Fibroblast of lung (primary cell): ENCODE results near the gene LRMDA. TPM values are rescaled to one million over a fixed set of nuclear protein-coding genes. Genes with fewer than 3 reads are reported as not detected.
A peak's percentile ranks its signal among the peaks of the same experiment; 100 is the strongest.

Experiments used
- DNase-seq, 2 donors: peaks; one replicate each; pipeline versions ENCODE4 v3.0.0 to v3.0.0-alpha.2; 2010; ENCODE audit warnings: low read depth in 2 of 2
- H2AFZ ChIP-seq: 2 replicates; pipeline ENCODE4 v1.5.1; 2012; ENCODE audit warnings: low read length, control low read depth, inconsistent platforms
- H3K27ac ChIP-seq: 2 replicates; pipeline ENCODE4 v1.5.1; 2011; ENCODE audit warnings: low read length, control low read depth; ENCODE audit not compliant: insufficient read depth
- H3K27me3 ChIP-seq: 2 replicates; pipeline ENCODE4 v1.5.1; 2011; ENCODE audit warnings: mild to moderate bottlenecking, low read length; ENCODE audit not compliant: control insufficient read depth, insufficient read depth
- H3K36me3 ChIP-seq: 2 replicates; pipeline ENCODE4 v1.5.1; 2011; ENCODE audit warnings: low read length; ENCODE audit not compliant: control insufficient read depth, insufficient read depth
- H3K4me1 ChIP-seq: 2 replicates; pipeline ENCODE4 v1.5.1; 2011; ENCODE audit warnings: low read length; ENCODE audit not compliant: control insufficient read depth, insufficient read depth; ENCODE audit errors: extremely low read depth
- H3K4me2 ChIP-seq: 2 replicates; pipeline ENCODE4 v1.5.1; 2011; ENCODE audit warnings: low read length, control low read depth; ENCODE audit not compliant: insufficient read depth; ENCODE audit errors: extremely low read depth
- H3K4me3 ChIP-seq, 4 experiments: fragments of 200-600 bp in 1 of 4; sonication (generic) in 1 of 4; replicated peaks in 1 of 4; 2 replicates each; pipeline ENCODE4 v1.5.1; 2011 to 2016; ENCODE audit warnings: low read length in 4 of 4, low read depth in 3 of 4, mild to moderate bottlenecking in 3 of 4, control low read depth in 2 of 4, inconsistent platforms in 1 of 4, mixed read lengths in 1 of 4; ENCODE audit not compliant: insufficient read depth in 1 of 4; ENCODE audit errors: control extremely low read depth in 1 of 4
- H3K79me2 ChIP-seq: 2 replicates; pipeline ENCODE4 v1.5.1; 2012; ENCODE audit warnings: mild to moderate bottlenecking, low read length, inconsistent platforms; ENCODE audit not compliant: control insufficient read depth, insufficient read depth
- H3K9ac ChIP-seq: 2 replicates; pipeline ENCODE4 v1.5.1; 2011; ENCODE audit warnings: mild to moderate bottlenecking, low read length, control low read depth; ENCODE audit not compliant: insufficient read depth
- H3K9me3 ChIP-seq: 2 replicates; pipeline ENCODE4 v1.5.1; 2012; ENCODE audit warnings: low read depth, low read length; ENCODE audit not compliant: control insufficient read depth, insufficient read depth
- H4K20me1 ChIP-seq: 2 replicates; pipeline ENCODE4 v1.5.1; 2011; ENCODE audit warnings: low read length; ENCODE audit not compliant: control insufficient read depth, insufficient read depth; ENCODE audit errors: extremely low read depth
- EZH2 ChIP-seq: IDR thresholded peaks from 2 replicates; pipeline ENCODE4 v1.5.1; 2012; ENCODE audit warnings: low read length, control low read depth, mild to moderate bottlenecking; ENCODE audit errors: missing control alignments
- polyA plus RNA-seq, 2 donors: library from polyadenylated mRNA; depleted of rRNA in 1 of 2; stranded (reverse) in 1 of 2; unstranded in 1 of 2; fragments of >200 nt; gene quantifications; 2 replicates each; pipeline ENCODE4 v1.2.1, GENCODE V29; 2011 to 2012; ENCODE audit warnings: missing spikeins in 1 of 2
- total RNA-seq: library from RNA; depleted of rRNA; stranded (reverse); fragments of >200 nt; gene quantifications from 2 replicates; pipeline ENCODE4 v1.2.1, GENCODE V29; 2014
- TF ChIP-seq, protein P1 (sequence below), 2 donors: IDR thresholded peaks in 1 of 2; conservative IDR thresholded peaks in 1 of 2; 1 replicate in 1 of 2; 2 replicates in 1 of 2; pipeline ENCODE4 v1.5.1; 2011 to 2012; ENCODE audit warnings: low read length in 2 of 2, control low read depth in 1 of 2, inconsistent platforms in 1 of 2, low read depth in 1 of 2, mild to moderate bottlenecking in 1 of 2

LRMDA gene
- total and polyA plus RNA-seq, 2 donors (not counting 1 experiment from before 2014, with no cell fraction given) = 1.7 to 2.0 TPM

DNA sequence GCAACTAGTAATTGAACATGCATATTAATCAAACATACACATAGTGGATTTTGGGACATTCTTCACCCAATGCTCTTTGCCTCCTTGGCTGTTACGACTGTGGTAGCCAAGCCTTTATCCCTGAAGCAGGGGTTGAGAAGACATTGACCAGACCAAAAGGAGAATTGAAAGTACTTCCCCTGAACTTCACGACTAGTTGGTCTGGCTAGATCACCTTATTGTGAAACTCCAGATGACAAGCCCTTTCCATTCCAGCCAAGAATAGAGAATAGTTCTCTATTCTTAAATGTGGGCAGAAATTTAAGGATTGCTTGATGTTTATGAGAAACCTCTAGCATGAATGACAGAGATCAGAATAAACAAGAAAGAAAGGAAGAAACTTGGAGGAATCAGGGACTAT lies 97.0 kb downstream of the LRMDA start:
- no peak overlapping the region for H3K4me2 ChIP-seq
- no peak for TF ChIP-seq EZH2
- TF ChIP-seq, protein P1, sequence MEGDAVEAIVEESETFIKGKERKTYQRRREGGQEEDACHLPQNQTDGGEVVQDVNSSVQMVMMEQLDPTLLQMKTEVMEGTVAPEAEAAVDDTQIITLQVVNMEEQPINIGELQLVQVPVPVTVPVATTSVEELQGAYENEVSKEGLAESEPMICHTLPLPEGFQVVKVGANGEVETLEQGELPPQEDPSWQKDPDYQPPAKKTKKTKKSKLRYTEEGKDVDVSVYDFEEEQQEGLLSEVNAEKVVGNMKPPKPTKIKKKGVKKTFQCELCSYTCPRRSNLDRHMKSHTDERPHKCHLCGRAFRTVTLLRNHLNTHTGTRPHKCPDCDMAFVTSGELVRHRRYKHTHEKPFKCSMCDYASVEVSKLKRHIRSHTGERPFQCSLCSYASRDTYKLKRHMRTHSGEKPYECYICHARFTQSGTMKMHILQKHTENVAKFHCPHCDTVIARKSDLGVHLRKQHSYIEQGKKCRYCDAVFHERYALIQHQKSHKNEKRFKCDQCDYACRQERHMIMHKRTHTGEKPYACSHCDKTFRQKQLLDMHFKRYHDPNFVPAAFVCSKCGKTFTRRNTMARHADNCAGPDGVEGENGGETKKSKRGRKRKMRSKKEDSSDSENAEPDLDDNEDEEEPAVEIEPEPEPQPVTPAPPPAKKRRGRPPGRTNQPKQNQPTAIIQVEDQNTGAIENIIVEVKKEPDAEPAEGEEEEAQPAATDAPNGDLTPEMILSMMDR (conservative IDR thresholded peaks at IDR 0.05 in 1 of 2, IDR thresholded peaks at IDR 0.05 in 1 of 2; ENCODE audit: low read depth in 1 of 2, low read length in 2 of 2) = no peak
- no peak overlapping the region for H3K4me3 ChIP-seq
- no peaks in the 10 kb centered on the region for H3K36me3 ChIP-seq
- no peaks in the 10 kb centered on the region for H3K79me2 ChIP-seq
- no peaks in the 10 kb centered on the region for H4K20me1 ChIP-seq
- no peaks in the 10 kb centered on the region for H3K4me1 ChIP-seq
- DNase-seq = no peak
- H2AFZ ChIP-seq = no peak overlapping the region
- H3K27ac ChIP-seq = no peak overlapping the region
- H3K27me3 ChIP-seq = no peaks in the 10 kb centered on the region
- no peaks in the 10 kb centered on the region for H3K9me3 ChIP-seq
- no peak overlapping the region for H3K9ac ChIP-seq

DNA sequence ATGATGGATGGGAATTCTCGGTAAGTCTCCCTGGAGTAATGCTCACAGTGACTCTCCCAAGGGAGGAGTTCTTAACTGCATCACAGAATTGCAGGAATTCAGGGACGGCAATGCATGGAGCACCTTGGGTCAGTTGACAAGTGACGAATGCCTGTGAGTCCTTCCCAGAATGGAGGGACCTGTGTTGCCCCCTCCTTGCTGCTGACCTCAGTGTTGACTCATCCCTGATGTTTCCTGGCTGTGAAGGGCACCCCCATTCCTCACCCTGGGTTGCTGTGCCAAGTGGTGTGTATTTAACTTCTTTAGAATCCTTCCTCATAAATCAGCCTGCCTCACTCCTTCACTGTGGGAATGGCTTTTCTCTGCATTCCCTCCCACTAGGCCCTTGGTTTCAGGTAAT lies 98.9 kb downstream of the LRMDA start:
- H3K9me3 ChIP-seq = no peaks in the 10 kb centered on the region
- no peak overlapping the region for H3K4me2 ChIP-seq

DNA sequence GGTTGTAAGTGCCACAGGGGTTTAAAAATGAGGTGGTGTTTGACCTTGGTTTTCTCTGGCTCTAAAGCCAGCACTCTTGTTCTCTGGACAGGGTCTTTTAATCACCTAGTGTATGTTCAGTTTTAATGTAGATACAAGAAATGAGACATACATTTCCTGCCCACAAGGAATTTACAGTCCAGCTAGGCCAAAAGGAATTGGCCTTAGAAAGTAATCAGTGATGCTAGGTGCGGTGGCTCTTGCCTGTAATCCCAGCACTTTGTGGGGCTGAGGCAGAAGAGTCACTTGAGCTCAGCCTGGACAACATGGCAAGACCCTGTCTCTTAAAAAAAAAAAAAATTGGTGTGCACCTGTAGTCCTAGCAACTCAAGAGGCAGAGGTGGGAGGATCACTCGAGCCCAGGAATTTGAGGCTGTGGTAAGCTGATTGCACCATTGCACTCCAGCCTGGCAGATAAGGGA lies 100.2 kb downstream of the LRMDA start:
- H3K4me1 ChIP-seq = no peaks in the 10 kb centered on the region
- H3K4me3 ChIP-seq = no peak overlapping the region
- no peak overlapping the region for H3K9ac ChIP-seq
- H2AFZ ChIP-seq = no peak overlapping the region
- H3K9me3 ChIP-seq = no peaks in the 10 kb centered on the region
- H3K36me3 ChIP-seq = no peaks in the 10 kb centered on the region
- no peak overlapping the region for H3K4me2 ChIP-seq
- DNase-seq = peak in 1 of 2 donors; percentile 67
- H3K79me2 ChIP-seq = no peaks in the 10 kb centered on the region
- no peaks in the 10 kb centered on the region for H4K20me1 ChIP-seq
- H3K27me3 ChIP-seq = no peaks in the 10 kb centered on the region
- TF ChIP-seq EZH2 = no peak
- TF ChIP-seq, protein P1 (conservative IDR thresholded peaks at IDR 0.05 in 1 of 2, IDR thresholded peaks at IDR 0.05 in 1 of 2; ENCODE audit: low read depth in 1 of 2, low read length in 2 of 2) = no peak
- no peak overlapping the region for H3K27ac ChIP-seq

More for the DNA sequence above, 98.9 kb downstream of the LRMDA start:
- no peaks in the 10 kb centered on the region for H3K4me1 ChIP-seq
- no peak overlapping the region for H3K4me3 ChIP-seq
- H3K79me2 ChIP-seq = no peaks in the 10 kb centered on the region
- no peak overlapping the region for H3K27ac ChIP-seq
- no peaks in the 10 kb centered on the region for H4K20me1 ChIP-seq
- peak; percentile 58 to 95 for DNase-seq
- TF ChIP-seq, protein P1 (conservative IDR thresholded peaks at IDR 0.05 in 1 of 2, IDR thresholded peaks at IDR 0.05 in 1 of 2; ENCODE audit: low read depth in 1 of 2, low read length in 2 of 2) = no peak
- no peak for TF ChIP-seq EZH2
- H3K36me3 ChIP-seq = no peaks in the 10 kb centered on the region
- H3K9ac ChIP-seq = no peak overlapping the region
- H2AFZ ChIP-seq = no peak overlapping the region
- no peaks in the 10 kb centered on the region for H3K27me3 ChIP-seq
